ENCODE measurements around the gene PARD6B. TPM values are rescaled to one million over a fixed set of nuclear protein-coding genes. Genes with fewer than 3 reads are reported as not detected.

PARD6B gene
- total RNA-seq, 2 experiments from 2014 or later = 4.4 to 6.1 TPM

DNA sequence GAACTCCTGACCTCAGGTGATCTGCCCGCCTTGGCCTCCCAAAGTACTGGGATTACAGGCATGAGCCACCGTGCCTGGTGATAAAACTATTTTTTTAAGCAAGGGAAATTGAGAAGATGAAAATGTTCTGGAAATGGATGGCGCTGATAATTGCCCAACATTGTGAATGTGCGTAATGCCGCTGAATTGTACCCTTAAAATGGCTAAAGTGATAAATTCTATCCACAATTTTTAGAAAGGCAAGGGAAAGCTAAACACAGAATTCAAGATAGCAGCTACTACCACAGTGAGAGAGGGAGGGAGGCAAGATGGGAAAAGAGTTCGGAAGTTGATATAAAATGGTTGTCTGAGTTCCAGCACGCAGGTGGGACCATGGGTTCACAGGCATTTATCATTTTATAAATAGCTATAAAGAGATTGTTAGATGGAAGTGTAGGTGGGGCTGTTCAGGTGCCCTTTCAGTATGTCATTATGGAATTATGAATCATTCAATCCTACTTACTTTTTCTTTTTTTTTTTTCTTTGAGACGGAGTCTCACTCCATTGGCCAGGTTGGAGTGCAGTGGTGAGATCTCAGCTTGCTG, 48.3 kb upstream of the PARD6B start:
- CTCF ChIA-PET (ENCODE audit: unreplicated experiment) = no interaction called here
- no TSS peak for BruUV-seq (replicated peaks)

DNA sequence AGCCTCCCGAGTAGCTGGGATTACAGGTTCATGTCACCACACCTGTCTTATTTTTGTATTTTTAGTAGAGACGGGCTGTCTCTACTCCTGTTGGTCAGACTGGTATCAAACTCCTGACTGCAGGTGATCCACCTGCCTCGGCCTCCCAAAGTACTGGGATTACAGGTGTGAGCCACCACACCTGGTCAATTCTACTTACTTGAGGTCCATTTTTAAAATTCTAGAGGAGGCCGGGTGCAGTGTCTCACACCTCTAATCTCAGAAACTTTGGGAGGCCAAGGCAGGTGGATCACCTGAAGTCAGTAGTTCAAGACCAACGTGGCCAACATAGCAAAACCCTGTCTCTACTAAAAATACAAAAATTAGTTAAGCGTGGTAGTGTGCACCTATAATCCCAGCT, 47.8 kb upstream of the PARD6B start:
- no peak overlapping the region for H2AFZ ChIP-seq (ENCODE audit: low read length)
- BruUV-seq (replicated peaks) = no TSS peak
- H3K4me2 ChIP-seq (ENCODE audit: low read length) = no peak overlapping the region
- no peaks in the 10 kb centered on the region for H3K36me3 ChIP-seq (ENCODE audit: insufficient read depth, low read length)
- no peak for DNase-seq (ENCODE audit: low spot score)
- CTCF ChIA-PET (ENCODE audit: unreplicated experiment) = no interaction called here
- no peaks in the 10 kb centered on the region for H3K4me1 ChIP-seq (ENCODE audit: insufficient read depth, low read length, poor library complexity, severe bottlenecking)
- POLR2A ChIA-PET = no interaction called here
- no peak overlapping the region for H3K27ac ChIP-seq (ENCODE audit: low read depth, low read length, poor library complexity, severe bottlenecking)
- no peaks in the 10 kb centered on the region for H3K9me2 ChIP-seq (ENCODE audit: insufficient read depth, low read length)
- no peak overlapping the region for H3K4me3 ChIP-seq (ENCODE audit: low read depth, low read length, poor library complexity, severe bottlenecking)
- intact Hi-C loops (cut with micrococcal nuclease; ENCODE audit: unreplicated experiment) = no loop called here
- no peaks in the 10 kb centered on the region for H4K20me1 ChIP-seq (ENCODE audit: insufficient read depth, low read length)
- TF ChIP-seq EZH2phosphoT487 (IDR thresholded peaks at IDR 0.05; ENCODE audit: borderline replicate concordance, low read depth, low read length) = no peak
- TF ChIP-seq, protein P1, sequence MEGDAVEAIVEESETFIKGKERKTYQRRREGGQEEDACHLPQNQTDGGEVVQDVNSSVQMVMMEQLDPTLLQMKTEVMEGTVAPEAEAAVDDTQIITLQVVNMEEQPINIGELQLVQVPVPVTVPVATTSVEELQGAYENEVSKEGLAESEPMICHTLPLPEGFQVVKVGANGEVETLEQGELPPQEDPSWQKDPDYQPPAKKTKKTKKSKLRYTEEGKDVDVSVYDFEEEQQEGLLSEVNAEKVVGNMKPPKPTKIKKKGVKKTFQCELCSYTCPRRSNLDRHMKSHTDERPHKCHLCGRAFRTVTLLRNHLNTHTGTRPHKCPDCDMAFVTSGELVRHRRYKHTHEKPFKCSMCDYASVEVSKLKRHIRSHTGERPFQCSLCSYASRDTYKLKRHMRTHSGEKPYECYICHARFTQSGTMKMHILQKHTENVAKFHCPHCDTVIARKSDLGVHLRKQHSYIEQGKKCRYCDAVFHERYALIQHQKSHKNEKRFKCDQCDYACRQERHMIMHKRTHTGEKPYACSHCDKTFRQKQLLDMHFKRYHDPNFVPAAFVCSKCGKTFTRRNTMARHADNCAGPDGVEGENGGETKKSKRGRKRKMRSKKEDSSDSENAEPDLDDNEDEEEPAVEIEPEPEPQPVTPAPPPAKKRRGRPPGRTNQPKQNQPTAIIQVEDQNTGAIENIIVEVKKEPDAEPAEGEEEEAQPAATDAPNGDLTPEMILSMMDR (conservative IDR thresholded peaks at IDR 0.05; ENCODE audit: low read length) = no peak
- no peaks in the 10 kb centered on the region for H3K9me3 ChIP-seq (ENCODE audit: low read length)
- H3K79me2 ChIP-seq (ENCODE audit: insufficient read depth, low read depth, low read length) = no peaks in the 10 kb centered on the region

More for the DNA sequence above, 48.3 kb upstream of the PARD6B start:
- Histone ChIP-seq H3K4me2 (ENCODE audit: low read length) (no peak overlapping the region), H3K36me3 (ENCODE audit: insufficient read depth, low read length) (no peaks in the 10 kb centered on the region), H3K9me3 (ENCODE audit: low read length) (no peaks in the 10 kb centered on the region), H3K4me1 (ENCODE audit: insufficient read depth, low read length, poor library complexity, severe bottlenecking) (no peaks in the 10 kb centered on the region), H3K9me2 (ENCODE audit: insufficient read depth, low read length) (no peaks in the 10 kb centered on the region), H4K20me1 (ENCODE audit: insufficient read depth, low read length) (no peaks in the 10 kb centered on the region), H3K27ac (ENCODE audit: low read depth, low read length, poor library complexity, severe bottlenecking) (no peak overlapping the region), H3K79me2 (ENCODE audit: insufficient read depth, low read depth, low read length) (no peaks in the 10 kb centered on the region), H3K4me3 (ENCODE audit: low read depth, low read length, poor library complexity, severe bottlenecking) (no peak overlapping the region), H2AFZ (ENCODE audit: low read length) (no peak overlapping the region)
- no peak for DNase-seq (ENCODE audit: low spot score)
- intact Hi-C loops (cut with micrococcal nuclease; ENCODE audit: unreplicated experiment) = no loop called here
- TF ChIP-seq, protein P1 (conservative IDR thresholded peaks at IDR 0.05; ENCODE audit: low read length) = no peak
- TF ChIP-seq EZH2phosphoT487 (IDR thresholded peaks at IDR 0.05; ENCODE audit: borderline replicate concordance, low read depth, low read length) = no peak
- POLR2A ChIA-PET = no interaction called here

GRCh38 chr20:50686821-50687220, 44.6 kb upstream of the PARD6B start:
- no peak for TF ChIP-seq EZH2phosphoT487 (IDR thresholded peaks at IDR 0.05; ENCODE audit: borderline replicate concordance, low read depth, low read length)
- TF ChIP-seq, protein P1 (conservative IDR thresholded peaks at IDR 0.05; ENCODE audit: low read length) = no peak
- DNase-seq (ENCODE audit: low spot score) = no peak
- no TSS peak for BruUV-seq (replicated peaks)
- Histone ChIP-seq H3K4me3 (ENCODE audit: low read depth, low read length, poor library complexity, severe bottlenecking) (no peak overlapping the region), H3K79me2 (ENCODE audit: insufficient read depth, low read depth, low read length) (no peaks in the 10 kb centered on the region), H3K9me2 (ENCODE audit: insufficient read depth, low read length) (no peaks in the 10 kb centered on the region), H2AFZ (ENCODE audit: low read length) (no peak overlapping the region), H3K4me2 (ENCODE audit: low read length) (no peak overlapping the region), H4K20me1 (ENCODE audit: insufficient read depth, low read length) (no peaks in the 10 kb centered on the region), H3K4me1 (ENCODE audit: insufficient read depth, low read length, poor library complexity, severe bottlenecking) (no peaks in the 10 kb centered on the region), H3K36me3 (ENCODE audit: insufficient read depth, low read length) (no peaks in the 10 kb centered on the region), H3K27ac (ENCODE audit: low read depth, low read length, poor library complexity, severe bottlenecking) (no peak overlapping the region), H3K9me3 (ENCODE audit: low read length) (no peaks in the 10 kb centered on the region)
- ChIA-PET CTCF (ENCODE audit: unreplicated experiment) (interaction anchor here (0.6 kb wide), 1 partner anchor 98 kb away, joined by 4 read pairs; no protein-coding TSS in a partner anchor), POLR2A (no interaction called here)
- intact Hi-C loops (cut with micrococcal nuclease; ENCODE audit: unreplicated experiment) = no loop called here
